HEK293 (cell line): Measurements from ENCODE around the gene ELP6.
A peak's percentile ranks its signal among the peaks of the same experiment; 100 is the strongest.

Experiments
- KLF1 ChIP-seq: fragments of 450-650 bp; formaldehyde crosslinking; IDR thresholded peaks from 2 replicates; pipeline ENCODE4 v1.5.1; 2016; ENCODE audit warnings: missing biosample characterization, missing genetic modification characterization
- MYNN ChIP-seq: fragments of 450-650 bp; formaldehyde crosslinking; IDR thresholded peaks from 2 replicates; pipeline ENCODE4 v1.5.1; 2016; ENCODE audit warnings: missing biosample characterization, missing genetic modification characterization, borderline replicate concordance
- ZBTB1 ChIP-seq: fragments of 450-650 bp; formaldehyde crosslinking; IDR thresholded peaks from 2 replicates; pipeline ENCODE4 v1.5.1; 2016; ENCODE audit warnings: missing biosample characterization, missing genetic modification characterization
- ZNF174 ChIP-seq: fragments of 450-650 bp; formaldehyde crosslinking; IDR thresholded peaks from 2 replicates; pipeline ENCODE4 v1.5.0; 2017; ENCODE audit warnings: missing biosample characterization, mild to moderate bottlenecking, missing genetic modification characterization
- ZNF274 ChIP-seq, 2 experiments: fragments of 200-500 bp in 1 of 2; fragments of 450-650 bp in 1 of 2; sonication (Bioruptor generic) in 1 of 2; formaldehyde crosslinking in 1 of 2; IDR thresholded peaks; 2 replicates each; pipeline versions ENCODE4 v1.5.1 to v1.6.1; 2014 to 2016; ENCODE audit warnings: borderline replicate concordance in 1 of 2, inconsistent platforms in 1 of 2, low read length in 1 of 2, missing biosample characterization in 1 of 2, missing genetic modification characterization in 1 of 2
- ZNF335 ChIP-seq: fragments of 450-650 bp; formaldehyde crosslinking; conservative IDR thresholded peaks from 2 replicates; pipeline ENCODE4 v1.5.1; 2016; ENCODE audit warnings: missing biosample characterization, missing genetic modification characterization
- ZNF571 ChIP-seq: fragments of 450-650 bp; formaldehyde crosslinking; IDR thresholded peaks from 2 replicates; pipeline ENCODE4 v1.5.0; 2017; ENCODE audit warnings: missing biosample characterization, missing genetic modification characterization
- ZNF654 ChIP-seq: fragments of 450-650 bp; formaldehyde crosslinking; IDR thresholded peaks from 2 replicates; pipeline ENCODE4 v1.5.1; 2016; ENCODE audit warnings: low read depth, missing biosample characterization, missing genetic modification characterization
- ZNF747 ChIP-seq: fragments of 450-650 bp; formaldehyde crosslinking; IDR thresholded peaks from 2 replicates; pipeline ENCODE4 v1.5.1; 2016; ENCODE audit warnings: missing biosample characterization, missing genetic modification characterization
- ZSCAN30 ChIP-seq: fragments of 450-650 bp; IDR thresholded peaks from 2 replicates; pipeline ENCODE4 v1.5.1; 2018; ENCODE audit warnings: missing biosample characterization, mild to moderate bottlenecking, missing genetic modification characterization, moderate library complexity
- TF ChIP-seq, protein P1 (sequence below): fragments of 450-650 bp; formaldehyde crosslinking; IDR thresholded peaks from 2 replicates; pipeline ENCODE4 v1.5.1; 2016; ENCODE audit warnings: missing biosample characterization, missing genetic modification characterization
- TF ChIP-seq, protein P2 (sequence below): fragments of 450-650 bp; formaldehyde crosslinking; IDR thresholded peaks from 2 replicates; pipeline ENCODE4 v1.5.1; 2016; ENCODE audit warnings: missing biosample characterization, missing genetic modification characterization
- TF ChIP-seq, protein P3 (sequence below): fragments of 450-650 bp; formaldehyde crosslinking; IDR thresholded peaks from 2 replicates; pipeline ENCODE4 v1.5.1; 2016; ENCODE audit warnings: missing biosample characterization, missing genetic modification characterization, low read depth
- TF ChIP-seq, protein P4 (sequence below): fragments of 450-650 bp; formaldehyde crosslinking; IDR thresholded peaks from 2 replicates; pipeline ENCODE4 v1.5.1; 2016; ENCODE audit warnings: missing biosample characterization, missing genetic modification characterization

DNA sequence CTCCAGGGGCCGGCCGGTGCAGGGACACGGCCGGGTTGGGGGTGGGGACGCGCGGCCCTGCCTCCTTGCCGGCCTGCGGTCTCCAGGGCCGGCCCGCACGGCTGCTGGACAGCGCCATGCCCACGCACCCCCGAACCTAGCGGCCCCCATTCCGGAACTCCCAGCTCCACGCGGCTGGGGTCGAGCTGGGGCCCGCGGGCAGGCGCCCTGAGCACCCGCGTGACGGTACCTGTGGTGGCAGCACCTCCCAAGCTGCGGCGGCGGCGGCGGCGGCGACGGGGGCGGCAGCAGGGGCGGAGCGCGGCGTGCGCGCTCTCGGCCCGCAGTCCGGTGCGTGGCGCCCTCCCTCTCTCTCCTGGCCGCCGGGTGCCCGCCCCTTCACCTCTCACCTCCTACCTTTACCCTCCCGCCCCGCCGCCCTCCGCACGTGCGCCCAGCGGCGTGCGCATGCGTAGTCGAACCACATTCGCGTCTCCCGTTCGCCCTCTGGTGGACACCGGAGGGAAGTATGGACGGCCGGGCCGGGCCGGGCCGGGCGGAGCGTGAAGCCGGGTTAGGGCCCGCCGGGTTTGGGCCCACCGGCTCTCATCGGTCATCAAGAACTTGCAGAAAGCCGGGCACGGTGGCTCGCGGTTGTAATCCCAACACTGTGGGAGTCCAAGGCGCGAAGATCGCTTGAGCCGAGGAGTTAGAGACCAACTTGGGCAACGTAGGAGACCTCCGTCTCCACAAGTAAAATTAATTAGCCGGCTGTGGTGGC, 37.8 kb downstream of the ELP6 start, which contains the start of gene SCAP:
- TF ChIP-seq, protein P1, sequence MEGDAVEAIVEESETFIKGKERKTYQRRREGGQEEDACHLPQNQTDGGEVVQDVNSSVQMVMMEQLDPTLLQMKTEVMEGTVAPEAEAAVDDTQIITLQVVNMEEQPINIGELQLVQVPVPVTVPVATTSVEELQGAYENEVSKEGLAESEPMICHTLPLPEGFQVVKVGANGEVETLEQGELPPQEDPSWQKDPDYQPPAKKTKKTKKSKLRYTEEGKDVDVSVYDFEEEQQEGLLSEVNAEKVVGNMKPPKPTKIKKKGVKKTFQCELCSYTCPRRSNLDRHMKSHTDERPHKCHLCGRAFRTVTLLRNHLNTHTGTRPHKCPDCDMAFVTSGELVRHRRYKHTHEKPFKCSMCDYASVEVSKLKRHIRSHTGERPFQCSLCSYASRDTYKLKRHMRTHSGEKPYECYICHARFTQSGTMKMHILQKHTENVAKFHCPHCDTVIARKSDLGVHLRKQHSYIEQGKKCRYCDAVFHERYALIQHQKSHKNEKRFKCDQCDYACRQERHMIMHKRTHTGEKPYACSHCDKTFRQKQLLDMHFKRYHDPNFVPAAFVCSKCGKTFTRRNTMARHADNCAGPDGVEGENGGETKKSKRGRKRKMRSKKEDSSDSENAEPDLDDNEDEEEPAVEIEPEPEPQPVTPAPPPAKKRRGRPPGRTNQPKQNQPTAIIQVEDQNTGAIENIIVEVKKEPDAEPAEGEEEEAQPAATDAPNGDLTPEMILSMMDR (tag by site-specific recombination), result peak; percentile 95
- TF ChIP-seq ZNF274 (IDR thresholded peaks at IDR 0.05; ENCODE audit: low read length), result no peak
- TF ChIP-seq ZNF274 (tag by site-specific recombination; IDR thresholded peaks at IDR 0.05; ENCODE audit: borderline replicate concordance), result no peak
- 0 out of 2 replicates have a peak, but pooled peaks have one; percentile 9 for TF ChIP-seq ZNF654 (tag by site-specific recombination)
- TF ChIP-seq, protein P2, sequence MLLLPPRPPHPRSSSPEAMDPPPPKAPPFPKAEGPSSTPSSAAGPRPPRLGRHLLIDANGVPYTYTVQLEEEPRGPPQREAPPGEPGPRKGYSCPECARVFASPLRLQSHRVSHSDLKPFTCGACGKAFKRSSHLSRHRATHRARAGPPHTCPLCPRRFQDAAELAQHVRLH (tag by site-specific recombination), result 0 out of 2 replicates have a peak, but pooled peaks have one; percentile 25
- TF ChIP-seq ZSCAN30 (tag by site-specific recombination), result no peak
- no peak for TF ChIP-seq MYNN
- no peak for TF ChIP-seq ZNF174 (tag by site-specific recombination)
- no peak for TF ChIP-seq ZBTB1 (tag by site-specific recombination)
- TF ChIP-seq KLF1, result peak; percentile 86
- TF ChIP-seq, protein P3, sequence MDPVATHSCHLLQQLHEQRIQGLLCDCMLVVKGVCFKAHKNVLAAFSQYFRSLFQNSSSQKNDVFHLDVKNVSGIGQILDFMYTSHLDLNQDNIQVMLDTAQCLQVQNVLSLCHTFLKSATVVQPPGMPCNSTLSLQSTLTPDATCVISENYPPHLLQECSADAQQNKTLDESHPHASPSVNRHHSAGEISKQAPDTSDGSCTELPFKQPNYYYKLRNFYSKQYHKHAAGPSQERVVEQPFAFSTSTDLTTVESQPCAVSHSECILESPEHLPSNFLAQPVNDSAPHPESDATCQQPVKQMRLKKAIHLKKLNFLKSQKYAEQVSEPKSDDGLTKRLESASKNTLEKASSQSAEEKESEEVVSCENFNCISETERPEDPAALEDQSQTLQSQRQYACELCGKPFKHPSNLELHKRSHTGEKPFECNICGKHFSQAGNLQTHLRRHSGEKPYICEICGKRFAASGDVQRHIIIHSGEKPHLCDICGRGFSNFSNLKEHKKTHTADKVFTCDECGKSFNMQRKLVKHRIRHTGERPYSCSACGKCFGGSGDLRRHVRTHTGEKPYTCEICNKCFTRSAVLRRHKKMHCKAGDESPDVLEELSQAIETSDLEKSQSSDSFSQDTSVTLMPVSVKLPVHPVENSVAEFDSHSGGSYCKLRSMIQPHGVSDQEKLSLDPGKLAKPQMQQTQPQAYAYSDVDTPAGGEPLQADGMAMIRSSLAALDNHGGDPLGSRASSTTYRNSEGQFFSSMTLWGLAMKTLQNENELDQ (tag by site-specific recombination), result no peak
- TF ChIP-seq ZNF571 (tag by site-specific recombination), result no peak
- no peak for TF ChIP-seq ZNF747 (tag by site-specific recombination)
- peak; percentile 67 for TF ChIP-seq ZNF335 (tag by site-specific recombination)
- TF ChIP-seq, protein P4, sequence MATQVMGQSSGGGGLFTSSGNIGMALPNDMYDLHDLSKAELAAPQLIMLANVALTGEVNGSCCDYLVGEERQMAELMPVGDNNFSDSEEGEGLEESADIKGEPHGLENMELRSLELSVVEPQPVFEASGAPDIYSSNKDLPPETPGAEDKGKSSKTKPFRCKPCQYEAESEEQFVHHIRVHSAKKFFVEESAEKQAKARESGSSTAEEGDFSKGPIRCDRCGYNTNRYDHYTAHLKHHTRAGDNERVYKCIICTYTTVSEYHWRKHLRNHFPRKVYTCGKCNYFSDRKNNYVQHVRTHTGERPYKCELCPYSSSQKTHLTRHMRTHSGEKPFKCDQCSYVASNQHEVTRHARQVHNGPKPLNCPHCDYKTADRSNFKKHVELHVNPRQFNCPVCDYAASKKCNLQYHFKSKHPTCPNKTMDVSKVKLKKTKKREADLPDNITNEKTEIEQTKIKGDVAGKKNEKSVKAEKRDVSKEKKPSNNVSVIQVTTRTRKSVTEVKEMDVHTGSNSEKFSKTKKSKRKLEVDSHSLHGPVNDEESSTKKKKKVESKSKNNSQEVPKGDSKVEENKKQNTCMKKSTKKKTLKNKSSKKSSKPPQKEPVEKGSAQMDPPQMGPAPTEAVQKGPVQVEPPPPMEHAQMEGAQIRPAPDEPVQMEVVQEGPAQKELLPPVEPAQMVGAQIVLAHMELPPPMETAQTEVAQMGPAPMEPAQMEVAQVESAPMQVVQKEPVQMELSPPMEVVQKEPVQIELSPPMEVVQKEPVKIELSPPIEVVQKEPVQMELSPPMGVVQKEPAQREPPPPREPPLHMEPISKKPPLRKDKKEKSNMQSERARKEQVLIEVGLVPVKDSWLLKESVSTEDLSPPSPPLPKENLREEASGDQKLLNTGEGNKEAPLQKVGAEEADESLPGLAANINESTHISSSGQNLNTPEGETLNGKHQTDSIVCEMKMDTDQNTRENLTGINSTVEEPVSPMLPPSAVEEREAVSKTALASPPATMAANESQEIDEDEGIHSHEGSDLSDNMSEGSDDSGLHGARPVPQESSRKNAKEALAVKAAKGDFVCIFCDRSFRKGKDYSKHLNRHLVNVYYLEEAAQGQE, result peak; percentile 95
